Osteoblast (primary cell): ENCODE measurements around the gene PALLD. TPM values are rescaled to one million over a fixed set of nuclear protein-coding genes. Genes with fewer than 3 reads are reported as not detected.
A peak's percentile ranks its signal among the peaks of the same experiment; 100 is the strongest.

ENCODE experiments used
- DNase-seq: peaks from one replicate; pipeline ENCODE4 v3.0.0; 2011; ENCODE audit warnings: low spot score, mixed read lengths; ENCODE audit not compliant: insufficient read length; ENCODE audit errors: missing footprints
- H2AFZ ChIP-seq: 2 replicates; pipeline ENCODE4 v1.6.0; 2011; ENCODE audit warnings: mild to moderate bottlenecking, low read length
- H3K27ac ChIP-seq: 2 replicates; pipeline ENCODE4 v1.5.1; 2011; ENCODE audit warnings: mild to moderate bottlenecking, low read depth, low read length, moderate library complexity
- H3K27me3 ChIP-seq: 2 replicates; pipeline ENCODE4 v1.6.0; 2012; ENCODE audit warnings: mild to moderate bottlenecking, control low read depth, inconsistent platforms, low read length, moderate library complexity; ENCODE audit not compliant: insufficient read depth
- H3K36me3 ChIP-seq: 2 replicates; pipeline ENCODE4 v1.5.1; 2011; ENCODE audit warnings: mild to moderate bottlenecking, low read length, control low read depth, moderate library complexity; ENCODE audit not compliant: insufficient read depth
- H3K4me1 ChIP-seq: 2 replicates; pipeline ENCODE4 v1.5.1; 2011; ENCODE audit warnings: mild to moderate bottlenecking, low read length, control low read depth, moderate library complexity; ENCODE audit not compliant: insufficient read depth
- H3K4me2 ChIP-seq: 2 replicates; pipeline ENCODE4 v1.6.0; 2011; ENCODE audit warnings: mild to moderate bottlenecking, low read length; ENCODE audit not compliant: insufficient read depth
- H3K4me3 ChIP-seq: fragments of 200-600 bp; sonication (generic); 3 replicates; pipeline ENCODE4 v1.5.1; 2012; ENCODE audit warnings: mild to moderate bottlenecking, low read length, inconsistent platforms; ENCODE audit not compliant: insufficient read depth
- H3K79me2 ChIP-seq: 2 replicates; pipeline ENCODE4 v1.6.0; 2012; ENCODE audit warnings: mild to moderate bottlenecking, low read length, control low read depth, inconsistent platforms; ENCODE audit not compliant: insufficient read depth
- H3K9me3 ChIP-seq: 2 replicates; pipeline ENCODE4 v1.5.1; 2011; ENCODE audit warnings: low read depth, low read length, control low read depth
- H4K20me1 ChIP-seq: 2 replicates; pipeline ENCODE4 v1.6.0; 2012; ENCODE audit warnings: mild to moderate bottlenecking, low read length, control low read depth; ENCODE audit not compliant: insufficient read depth
- total RNA-seq: library from RNA; depleted of rRNA; stranded (reverse); fragments of >200 nt; gene quantifications from 2 replicates; pipeline ENCODE4 v1.2.3, GENCODE V29; 2012
- TF ChIP-seq, protein P1 (sequence below): IDR thresholded peaks from 2 replicates; pipeline ENCODE4 v1.5.1; 2011; ENCODE audit warnings: mild to moderate bottlenecking, low read depth, low read length, moderate library complexity; ENCODE audit errors: extremely low read depth

The PALLD gene
- total RNA-seq, 1 donor, result 244 TPM

- H3K4me2 ChIP-seq, result no peak overlapping the region
- H3K27ac ChIP-seq, result no peak overlapping the region
- H2AFZ ChIP-seq, result no peak overlapping the region
- DNase-seq, result no peak
- no peaks in the 10 kb centered on the region for H3K9me3 ChIP-seq
- peaks cover 86% of the 10 kb centered on the region for H3K79me2 ChIP-seq
- H4K20me1 ChIP-seq, result peaks cover 13% of the 10 kb centered on the region
- TF ChIP-seq, protein P1, sequence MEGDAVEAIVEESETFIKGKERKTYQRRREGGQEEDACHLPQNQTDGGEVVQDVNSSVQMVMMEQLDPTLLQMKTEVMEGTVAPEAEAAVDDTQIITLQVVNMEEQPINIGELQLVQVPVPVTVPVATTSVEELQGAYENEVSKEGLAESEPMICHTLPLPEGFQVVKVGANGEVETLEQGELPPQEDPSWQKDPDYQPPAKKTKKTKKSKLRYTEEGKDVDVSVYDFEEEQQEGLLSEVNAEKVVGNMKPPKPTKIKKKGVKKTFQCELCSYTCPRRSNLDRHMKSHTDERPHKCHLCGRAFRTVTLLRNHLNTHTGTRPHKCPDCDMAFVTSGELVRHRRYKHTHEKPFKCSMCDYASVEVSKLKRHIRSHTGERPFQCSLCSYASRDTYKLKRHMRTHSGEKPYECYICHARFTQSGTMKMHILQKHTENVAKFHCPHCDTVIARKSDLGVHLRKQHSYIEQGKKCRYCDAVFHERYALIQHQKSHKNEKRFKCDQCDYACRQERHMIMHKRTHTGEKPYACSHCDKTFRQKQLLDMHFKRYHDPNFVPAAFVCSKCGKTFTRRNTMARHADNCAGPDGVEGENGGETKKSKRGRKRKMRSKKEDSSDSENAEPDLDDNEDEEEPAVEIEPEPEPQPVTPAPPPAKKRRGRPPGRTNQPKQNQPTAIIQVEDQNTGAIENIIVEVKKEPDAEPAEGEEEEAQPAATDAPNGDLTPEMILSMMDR, result no peak
- H3K27me3 ChIP-seq, result no peaks in the 10 kb centered on the region
- no peak overlapping the region for H3K4me3 ChIP-seq
- H3K36me3 ChIP-seq, result peaks cover 51% of the 10 kb centered on the region
- H3K4me1 ChIP-seq, result peaks cover 21% of the 10 kb centered on the region
Measured at GRCh38 chr4:168874083-168874482, 377.2 kb downstream of the PALLD start.

- peak; percentile 62 for DNase-seq
- Histone ChIP-seq H2AFZ (no peak overlapping the region), H3K36me3 (peaks cover 64% of the 10 kb centered on the region), H3K4me2 (no peak overlapping the region), H3K4me3 (no peak overlapping the region), H3K27me3 (no peaks in the 10 kb centered on the region), H3K27ac (no peak overlapping the region), H4K20me1 (peaks cover 19% of the 10 kb centered on the region), H3K4me1 (peaks cover 36% of the 10 kb centered on the region), H3K9me3 (no peaks in the 10 kb centered on the region), H3K79me2 (peaks cover 84% of the 10 kb centered on the region)
- TF ChIP-seq, protein P1, result no peak
Measured at GRCh38 chr4:168876106-168876505, 379.3 kb downstream of the PALLD start.

GRCh38 chr4:168877511-168878491 lies 380.9 kb downstream of the PALLD start:
- Histone ChIP-seq H3K4me1 (peaks cover 40% of the 10 kb centered on the region), H3K9me3 (no peaks in the 10 kb centered on the region), H3K4me3 (no peak overlapping the region), H3K36me3 (peaks cover 63% of the 10 kb centered on the region), H3K27me3 (no peaks in the 10 kb centered on the region), H4K20me1 (peaks cover 16% of the 10 kb centered on the region), H3K4me2 (no peak overlapping the region), H3K27ac (peak overlapping the region; percentile 38), H3K79me2 (peaks cover 85% of the 10 kb centered on the region), H2AFZ (no peak overlapping the region)
- peak; percentile 62 for DNase-seq
- TF ChIP-seq, protein P1, result no peak

DNA sequence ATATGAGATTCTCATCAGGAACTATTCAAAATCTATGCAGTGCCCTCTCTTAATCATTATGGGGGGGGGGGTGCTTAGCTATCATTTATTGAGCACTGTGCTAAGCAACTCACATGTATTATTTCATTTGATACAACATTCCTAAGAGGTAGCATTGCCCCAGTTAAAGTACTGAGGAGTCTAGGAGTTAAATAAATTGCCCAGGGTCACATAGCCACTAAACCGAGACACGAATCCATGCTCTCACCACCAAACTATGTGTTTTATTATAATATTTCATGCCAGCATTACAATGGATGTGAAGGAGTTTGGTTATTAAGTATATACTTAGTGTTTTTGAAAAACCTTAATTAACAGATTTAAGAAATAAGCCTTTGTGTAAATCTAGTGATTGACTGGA lies 381.8 kb downstream of the PALLD start:
- no peaks in the 10 kb centered on the region for H3K27me3 ChIP-seq
- H3K4me2 ChIP-seq, result no peak overlapping the region
- H3K4me3 ChIP-seq, result no peak overlapping the region
- peaks cover 16% of the 10 kb centered on the region for H4K20me1 ChIP-seq
- DNase-seq, result peak; percentile 44
- H3K79me2 ChIP-seq, result peaks cover 81% of the 10 kb centered on the region
- TF ChIP-seq, protein P1, result no peak
- H3K4me1 ChIP-seq, result peaks cover 48% of the 10 kb centered on the region
- H3K9me3 ChIP-seq, result no peaks in the 10 kb centered on the region
- peaks cover 55% of the 10 kb centered on the region for H3K36me3 ChIP-seq
- peak overlapping the region; percentile 38 for H3K27ac ChIP-seq
- no peak overlapping the region for H2AFZ ChIP-seq
